Measurements from ENCODE around the gene BSDC1.

- TF ChIP-seq EZH2 (IDR thresholded peaks at IDR 0.05; ENCODE audit: low read length, missing control alignments) (no peak), CTCF (conservative IDR thresholded peaks at IDR 0.05 in 1 of 2, IDR thresholded peaks at IDR 0.05 in 1 of 2; ENCODE audit: low read depth in 1 of 2, low read length in 2 of 2) (no peak)
Observed at GRCh38 chr1:32393832-32394140, 455 bp downstream of the BSDC1 start.

Data from fibroblast of lung (primary cell).